NCI-H226 (cell line): ENCODE results near the gene TMEM60.
"Not testable (repeated sequence)": the region's sequence is repeated elsewhere in the genome, so short reads cannot be mapped to it uniquely, and the experiment has no call there.

Source experiments
- DNase-seq: peaks from one replicate; pipeline ENCODE4 v3.0.0-alpha.2; 2015

The TMEM60 gene

DNA sequence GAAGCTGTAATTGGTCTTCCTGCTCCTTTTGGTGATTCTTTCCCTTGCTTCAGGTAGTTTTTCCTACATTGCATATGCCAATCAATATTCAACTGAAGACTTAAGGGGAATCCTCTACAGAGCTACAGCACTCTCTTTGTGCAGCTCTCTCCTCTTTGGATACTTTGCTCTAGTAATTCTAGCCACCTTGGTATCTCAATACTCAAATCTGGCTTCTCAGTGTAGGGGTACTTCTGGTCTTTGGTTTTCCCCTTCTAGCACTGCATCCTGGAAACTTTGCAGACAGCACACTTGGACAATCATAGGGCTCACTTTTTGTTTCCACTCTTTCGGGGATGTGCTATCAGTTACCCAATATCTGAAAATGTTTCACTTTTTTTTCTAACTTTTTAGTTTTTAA lies 10.3 kb upstream of the TMEM60 start:
- DNase-seq, result no peak

DNA sequence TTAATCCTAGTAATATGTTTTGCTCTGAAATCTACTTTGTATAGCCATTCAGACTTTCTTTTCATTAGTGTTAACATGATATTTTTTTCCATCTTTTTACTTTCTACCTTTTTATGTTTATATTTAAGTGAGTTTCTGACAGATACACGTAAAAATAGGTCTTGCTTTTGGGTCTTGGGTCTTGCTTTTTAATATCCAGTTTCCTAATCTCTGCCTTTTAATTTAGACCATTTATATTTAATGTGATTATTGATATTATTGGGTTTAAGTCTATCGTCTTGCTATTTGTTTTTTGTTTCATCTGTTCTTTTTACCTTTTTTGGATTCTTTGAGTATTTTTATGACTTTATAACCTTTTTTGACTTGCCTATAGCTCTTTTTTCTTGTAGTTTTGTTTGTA lies 8.2 kb upstream of the TMEM60 start:
- no peak for DNase-seq

DNA sequence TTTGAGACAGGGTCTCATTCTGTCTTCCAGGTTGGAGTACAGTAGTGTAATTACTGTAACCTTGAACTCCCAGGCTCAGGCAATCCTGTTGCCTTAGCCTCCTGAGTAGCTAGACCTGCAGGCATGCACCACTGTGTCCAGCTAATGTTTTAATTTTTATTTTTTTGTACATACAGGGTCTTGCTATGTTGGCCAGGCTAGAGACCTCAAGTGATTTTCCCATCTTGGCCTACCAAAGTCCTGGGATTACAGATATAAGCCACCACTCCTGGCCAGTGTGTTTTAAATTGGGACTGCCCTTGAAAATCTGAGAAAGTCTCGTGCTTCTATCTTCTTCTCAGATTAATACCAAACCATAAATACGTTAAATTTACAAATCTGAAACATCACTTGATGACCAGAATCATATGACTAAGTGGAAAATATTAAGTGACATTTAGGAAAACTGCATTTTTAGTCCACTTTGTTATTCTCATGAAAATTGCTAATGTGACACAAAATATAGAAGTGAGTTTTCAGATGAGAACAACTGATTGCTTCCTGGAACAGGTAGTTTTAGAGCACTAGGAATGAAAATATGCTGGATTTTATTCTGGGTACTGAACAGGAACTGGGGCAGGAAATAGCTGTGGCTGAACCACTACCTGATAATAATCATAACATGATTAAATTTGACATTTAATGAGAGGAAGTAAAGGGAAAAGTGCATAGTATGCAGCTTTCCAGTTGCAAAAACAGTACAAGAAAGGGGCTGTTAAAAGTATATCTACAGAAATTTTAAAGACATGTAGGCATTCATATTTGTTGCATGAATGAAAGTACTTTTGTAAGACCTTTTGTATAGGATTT lies 4.5 kb upstream of the TMEM60 start:
- no peak for DNase-seq

DNA sequence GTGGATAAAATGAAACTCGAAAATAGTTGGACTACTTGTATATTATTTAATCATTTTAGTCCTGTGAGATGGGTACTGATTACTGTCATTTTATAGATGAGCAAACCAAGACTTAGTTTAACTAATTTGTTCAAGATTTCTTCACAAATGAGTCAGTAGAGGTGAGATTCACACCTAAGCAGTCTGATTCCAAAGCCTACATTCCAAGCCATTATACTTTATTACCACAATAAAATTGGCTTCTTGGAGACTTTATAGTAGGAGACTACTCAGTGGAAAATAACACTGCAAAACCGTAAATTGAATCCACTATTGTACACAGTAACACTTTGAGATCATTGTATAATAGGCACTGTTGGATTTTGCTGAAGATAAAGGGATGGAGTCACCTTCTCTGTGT lies 2.5 kb upstream of the TMEM60 start:
- DNase-seq, result no peak

DNA sequence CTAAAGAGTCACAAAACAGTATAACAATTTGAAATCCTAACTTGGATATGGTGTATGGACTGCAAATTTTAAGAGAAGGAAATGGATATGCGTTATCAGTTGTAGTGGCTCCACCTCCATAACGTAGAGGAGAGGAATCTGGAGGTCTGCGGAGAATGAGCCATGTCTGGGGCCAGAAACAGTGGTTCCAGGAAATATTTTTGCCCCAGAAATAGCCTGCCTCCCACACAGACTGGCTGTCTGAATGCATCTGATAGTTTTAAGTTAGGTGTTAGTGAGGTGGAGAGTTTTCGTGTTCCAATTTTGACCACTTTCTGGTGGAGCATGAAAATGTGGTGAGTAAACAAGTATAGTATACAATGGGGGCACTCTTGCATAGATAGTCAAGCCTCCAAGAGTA lies 1.9 kb upstream of the TMEM60 start:
- peak; percentile 87 for DNase-seq

DNA sequence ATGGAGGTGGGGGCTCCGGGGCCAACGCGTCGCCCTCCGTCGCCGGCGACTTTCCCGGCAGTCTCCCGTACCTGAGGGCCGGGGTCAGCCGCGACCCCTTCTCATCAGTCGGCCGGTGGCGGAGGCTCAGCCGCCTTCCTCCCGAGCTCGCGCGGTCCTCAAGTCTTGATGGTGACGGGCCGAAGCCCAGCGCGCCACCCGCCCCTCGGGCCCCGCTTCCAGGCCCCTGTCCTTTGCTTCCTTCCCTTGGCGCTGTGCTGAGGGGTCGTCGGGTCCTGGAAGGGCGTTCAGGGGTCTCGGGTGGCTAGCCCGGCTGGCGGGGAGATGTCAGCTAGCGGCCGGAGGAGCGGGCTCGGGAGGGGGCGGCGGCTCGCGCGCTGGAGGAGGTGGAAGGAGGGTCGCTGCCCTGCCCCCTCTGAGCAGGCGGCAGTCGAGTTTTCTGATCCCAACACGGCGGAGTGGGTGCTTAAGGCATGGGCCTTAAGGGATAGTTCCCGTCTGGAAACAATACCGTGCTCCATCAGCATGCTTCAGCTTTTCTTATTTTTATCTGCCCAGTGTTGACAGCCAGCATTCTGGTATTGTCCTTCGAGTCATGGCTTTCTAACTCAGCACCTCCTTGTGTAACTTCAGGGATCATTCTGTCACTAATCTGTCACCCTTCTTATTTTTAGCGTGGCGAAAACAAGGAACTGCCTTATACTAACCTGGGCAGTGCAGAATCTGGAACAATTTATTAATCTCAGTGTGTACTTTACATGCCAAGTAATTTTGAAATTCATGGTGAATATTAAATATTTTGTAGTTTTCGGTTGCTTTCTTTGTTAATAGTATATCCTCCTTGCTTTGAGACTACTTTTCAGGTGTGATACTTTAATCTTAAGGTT lies 1.1 kb upstream of the TMEM60 start:
- no peak for DNase-seq

DNA sequence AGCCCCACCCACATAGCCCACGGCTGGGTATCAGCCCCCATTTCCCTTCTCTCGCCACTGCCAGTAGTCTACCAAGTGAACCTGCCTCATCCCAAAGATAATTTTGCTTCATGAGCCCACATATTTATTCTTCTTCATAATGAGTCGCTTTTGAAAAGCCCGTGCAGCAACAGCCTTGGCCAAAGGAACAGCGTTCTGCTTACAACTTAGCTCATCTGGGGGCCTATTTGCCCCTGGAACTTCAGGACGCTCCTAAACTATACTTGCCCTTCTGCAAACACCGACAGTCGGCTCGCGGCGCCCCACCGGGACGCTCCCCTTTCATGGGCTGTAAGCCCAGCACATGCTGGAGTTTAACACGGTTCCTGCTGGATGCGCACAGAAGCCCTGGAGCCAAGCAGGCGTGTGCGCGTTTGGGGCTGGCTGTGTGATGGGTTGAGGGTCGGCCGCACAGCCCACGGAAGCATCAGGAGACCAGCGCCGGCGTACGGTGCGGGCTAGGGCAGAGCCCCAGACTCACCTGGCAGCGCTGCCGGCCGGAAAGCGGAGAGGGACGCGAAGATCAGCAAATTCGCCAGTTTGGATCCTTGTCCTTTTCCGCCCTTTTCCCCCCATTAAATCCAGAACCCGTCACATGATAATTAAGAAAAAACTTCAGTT lies 370 bp downstream of the TMEM60 start:
- DNase-seq, result no peak

DNA sequence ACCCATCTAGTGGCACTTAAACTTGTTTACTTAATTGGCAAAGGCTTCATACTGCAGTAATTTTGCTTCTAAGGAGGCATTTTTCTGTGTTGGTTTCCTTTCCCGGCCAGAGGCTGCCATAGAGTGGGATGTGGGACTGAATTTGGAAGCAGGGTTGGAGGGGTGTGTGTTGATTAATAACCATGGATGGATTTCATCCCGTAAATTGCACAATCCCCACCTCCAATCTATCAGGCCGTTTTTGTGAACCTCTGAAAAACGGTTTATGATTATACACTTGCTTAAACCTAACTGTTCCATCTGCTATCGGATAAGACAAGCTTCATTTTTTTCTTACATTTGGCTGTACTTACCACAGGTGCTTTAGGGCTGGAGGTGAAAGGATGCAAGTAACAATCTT lies 1.3 kb downstream of the TMEM60 start:
- no peak for DNase-seq

DNA sequence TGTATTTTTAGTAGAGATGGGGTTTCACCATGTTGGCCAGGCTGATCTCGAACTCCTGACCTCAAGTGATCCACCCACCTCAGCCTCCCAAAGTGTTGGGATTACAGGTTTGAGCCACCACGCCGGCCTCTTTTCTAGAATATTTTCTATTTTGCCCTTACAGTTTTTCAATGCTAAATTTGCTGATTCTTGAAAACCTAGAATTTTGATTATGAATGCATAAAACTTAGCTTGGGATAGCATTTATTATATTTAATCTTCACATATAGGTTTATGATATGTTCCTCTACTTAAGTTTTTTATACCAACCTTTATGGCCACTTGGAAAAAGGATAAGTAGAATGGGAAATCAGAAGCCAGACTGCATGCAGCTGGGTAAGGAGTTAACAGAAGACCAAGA lies 2.1 kb downstream of the TMEM60 start:
- no peak for DNase-seq

DNA sequence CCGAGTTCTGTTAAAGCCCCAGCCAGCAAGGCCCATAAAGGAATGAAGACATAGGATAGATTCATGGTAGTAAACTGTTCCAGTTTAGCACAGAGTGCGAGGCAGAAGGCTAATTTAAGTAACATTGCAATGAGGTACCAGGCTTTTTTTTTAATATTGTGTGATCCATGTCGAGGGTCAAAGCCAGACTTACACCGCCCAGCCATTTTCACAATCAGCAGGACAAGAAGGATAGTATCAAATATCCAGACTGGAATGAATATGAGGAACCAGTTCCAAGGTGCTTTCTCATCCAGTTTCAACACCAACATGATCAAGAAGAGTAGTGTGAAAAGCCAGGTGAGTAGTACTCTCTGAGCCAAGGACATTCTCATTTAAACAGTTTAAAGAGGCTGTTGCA lies 4.2 kb downstream of the TMEM60 start:
- DNase-seq, result no peak

DNA sequence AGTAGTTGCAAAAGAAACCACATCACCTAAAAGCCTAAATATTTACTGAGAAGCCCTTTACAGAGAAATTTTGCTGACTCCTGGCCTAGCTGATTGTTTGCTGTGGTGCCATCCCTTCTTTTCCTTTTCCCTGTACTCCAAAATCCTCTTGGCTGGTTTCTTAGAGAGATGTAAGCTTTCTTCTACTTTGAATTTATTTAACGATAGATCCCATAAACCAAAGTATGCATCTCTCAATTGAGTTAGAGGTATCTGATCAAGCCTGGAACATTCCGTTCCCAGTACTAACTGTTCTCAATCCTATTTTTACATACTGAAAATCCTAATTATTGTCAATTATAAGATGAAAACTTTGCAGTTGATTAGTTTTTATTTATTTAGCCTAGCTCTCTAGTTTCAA lies 6.3 kb downstream of the TMEM60 start:
- DNase-seq, result no peak

DNA sequence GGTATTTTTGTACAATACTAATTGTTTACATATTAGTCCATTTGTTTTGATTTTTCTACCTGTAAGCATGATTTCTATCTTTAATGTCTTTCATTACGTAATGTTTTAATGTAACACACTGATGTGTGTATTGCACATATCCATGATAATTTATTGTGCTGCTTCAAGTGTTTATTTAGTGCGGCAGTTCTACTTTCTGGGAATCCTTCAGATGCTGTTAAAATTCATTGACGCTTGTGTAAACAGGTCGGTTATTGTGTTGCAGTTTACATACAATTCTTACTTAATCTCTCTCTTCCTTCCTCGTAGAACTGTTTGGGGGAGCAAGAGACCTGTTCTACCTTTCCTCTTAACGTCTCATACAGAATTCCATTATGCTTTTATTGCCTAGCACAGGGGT lies 6.9 kb downstream of the TMEM60 start:
- no peak for DNase-seq

DNA sequence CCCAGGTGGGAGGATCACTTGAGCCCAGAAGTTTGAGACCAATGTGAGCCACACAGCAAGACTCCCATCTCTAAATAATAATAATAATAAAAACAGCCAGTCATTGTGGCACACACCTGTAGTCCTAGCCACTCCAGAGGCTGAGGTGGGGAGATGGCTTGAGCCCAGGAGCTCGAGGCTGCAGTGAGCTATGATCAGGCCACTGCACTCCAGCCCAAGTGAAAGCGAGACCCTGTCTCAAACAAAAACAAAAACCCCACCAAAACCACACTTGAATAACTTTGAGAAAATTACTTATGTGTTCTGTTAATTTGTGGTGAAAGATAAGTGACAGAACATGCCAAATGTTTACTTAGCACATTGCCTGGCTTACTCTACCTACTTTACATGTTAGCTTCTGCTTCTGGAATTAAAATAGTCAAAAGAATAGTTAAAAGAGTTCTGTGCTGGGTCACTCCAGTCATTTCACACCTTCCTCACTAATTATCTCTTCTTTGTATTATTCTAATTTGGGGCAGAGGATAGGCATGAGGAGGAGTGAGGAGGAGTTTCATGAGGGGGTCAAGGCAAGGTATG lies 9.8 kb downstream of the TMEM60 start:
- no peak for DNase-seq

DNA sequence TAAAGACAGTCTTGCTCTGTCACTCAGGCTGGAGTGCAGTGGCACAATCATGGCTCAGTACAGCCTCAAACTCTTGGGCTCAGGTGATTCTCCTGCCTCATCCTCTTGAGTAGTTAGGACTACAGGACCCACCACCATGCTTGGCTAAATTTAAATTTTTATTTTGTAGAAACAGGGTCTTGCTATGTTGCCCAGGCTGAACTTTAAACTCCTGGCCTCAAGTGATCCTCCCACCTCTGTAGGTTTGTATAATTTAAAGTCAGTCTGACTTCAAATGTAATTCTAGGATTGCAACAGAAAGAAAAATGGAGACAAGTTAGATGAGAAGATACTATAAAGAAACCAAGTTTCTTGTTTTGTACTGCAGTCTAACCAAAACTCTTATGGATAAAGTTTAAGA lies 11.5 kb downstream of the TMEM60 start:
- DNase-seq, result no peak

DNA sequence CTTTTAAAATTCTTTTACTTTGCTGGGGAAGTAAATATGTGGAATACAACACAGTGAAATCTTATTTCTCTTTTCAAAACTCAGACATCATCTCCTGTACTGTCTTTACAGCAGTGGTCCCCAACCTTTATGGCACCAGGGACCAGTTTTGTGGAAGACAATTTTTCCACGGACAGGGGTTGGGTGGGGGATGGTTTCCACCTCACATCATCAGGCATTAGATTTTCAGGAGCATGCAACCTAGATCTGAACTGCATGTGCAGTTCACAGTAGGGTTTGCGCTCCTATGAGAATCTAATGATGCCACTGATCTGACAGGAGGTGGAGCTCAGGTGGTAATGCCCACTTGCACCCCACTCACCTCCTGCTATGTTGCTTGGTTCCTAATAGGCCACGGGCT lies 12.2 kb downstream of the TMEM60 start:
- DNase-seq, result no peak

DNA sequence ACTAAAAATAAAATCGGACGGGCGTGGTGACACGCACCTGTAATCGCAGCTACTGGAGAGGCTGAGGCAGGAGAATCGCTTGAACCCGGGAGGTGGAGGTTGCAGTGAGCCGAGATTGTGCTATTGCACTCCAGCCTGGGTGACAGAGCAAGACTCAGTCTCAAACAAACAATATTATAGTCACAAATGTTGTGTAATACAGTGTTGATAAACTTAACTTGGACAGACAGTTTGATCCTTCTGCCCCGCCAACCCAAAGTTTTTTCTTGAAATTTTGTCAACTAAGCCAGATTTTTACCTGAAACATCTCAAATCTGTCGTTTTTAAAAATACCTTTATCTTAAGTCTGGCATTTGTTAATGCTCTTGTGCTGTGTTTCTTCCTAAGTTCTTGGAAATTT lies 13.8 kb downstream of the TMEM60 start:
- not testable (repeated sequence) for DNase-seq

DNA sequence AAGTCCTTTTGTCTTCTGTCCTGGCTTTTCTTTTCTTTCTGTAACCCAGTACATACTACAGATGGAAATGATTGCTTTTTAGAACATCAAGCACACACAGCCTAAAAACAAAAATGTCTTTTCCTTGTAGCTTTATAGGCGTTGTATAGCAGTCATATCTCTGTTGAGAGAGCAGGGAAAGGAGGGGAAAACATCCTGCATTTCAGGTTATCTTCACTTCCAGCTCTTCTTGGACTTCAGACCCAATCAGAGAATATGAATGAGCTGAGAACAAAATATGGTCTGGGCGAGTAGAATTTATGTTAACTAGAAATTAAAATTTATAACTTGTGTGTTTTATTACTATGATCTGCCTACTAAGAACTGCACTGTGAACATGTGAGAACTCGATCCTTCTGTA lies 14.7 kb downstream of the TMEM60 start:
- no peak for DNase-seq

DNA sequence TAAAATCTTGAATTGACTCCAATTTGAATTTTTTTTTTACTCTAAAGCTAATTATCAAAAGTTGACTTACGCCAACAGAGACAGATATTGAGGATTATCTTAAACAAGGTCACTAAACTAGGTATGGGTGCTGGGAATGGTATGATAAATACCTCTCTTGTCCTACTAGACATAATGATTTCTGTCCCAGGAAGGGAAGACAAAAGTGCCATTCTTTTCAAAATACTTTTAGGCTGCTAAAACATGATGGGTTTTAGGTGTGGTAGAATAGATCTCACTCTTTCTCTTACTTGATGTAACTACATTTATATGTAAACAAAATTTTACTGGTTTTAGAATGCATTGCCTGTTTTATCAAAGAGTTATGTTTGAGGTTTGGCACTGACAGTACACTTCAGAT lies 15.1 kb downstream of the TMEM60 start:
- DNase-seq, result no peak

DNA sequence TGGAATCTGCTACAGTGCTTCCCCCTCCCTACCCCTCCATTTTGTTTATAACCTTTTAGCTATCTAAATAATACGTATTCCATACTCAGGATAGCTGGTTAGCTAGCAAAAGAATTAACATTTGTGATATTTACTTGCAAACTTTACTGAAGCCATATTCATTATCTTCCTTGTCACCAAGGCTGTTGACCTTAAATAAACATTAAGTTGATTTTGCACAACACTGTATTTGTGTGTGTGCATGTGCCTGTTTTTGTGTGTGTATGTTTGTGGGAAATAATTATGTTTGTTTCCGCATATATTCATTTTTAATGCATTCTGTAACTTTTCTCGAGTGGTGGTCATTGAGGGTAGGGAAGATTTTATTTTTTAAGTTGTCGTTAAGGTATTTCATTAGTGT lies 15.9 kb downstream of the TMEM60 start:
- DNase-seq, result no peak

DNA sequence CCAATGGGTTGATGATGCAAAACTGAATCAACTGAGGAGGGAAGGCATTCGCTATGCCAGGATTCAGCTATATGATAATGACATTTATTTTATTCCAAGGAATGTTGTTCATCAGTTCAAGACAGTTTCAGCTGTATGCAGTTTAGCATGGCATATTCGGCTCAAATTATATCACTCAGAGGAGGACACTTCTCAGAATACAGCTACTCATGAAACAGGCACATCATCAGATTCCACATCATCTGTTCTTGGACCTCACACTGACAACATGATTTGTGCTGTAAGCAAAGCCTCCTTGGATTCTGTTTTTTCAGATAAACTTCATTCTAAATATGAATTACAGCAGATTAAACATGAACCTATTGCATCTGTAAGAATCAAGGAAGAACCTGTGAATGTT lies 19.7 kb downstream of the TMEM60 start:
- DNase-seq, result no peak

DNA sequence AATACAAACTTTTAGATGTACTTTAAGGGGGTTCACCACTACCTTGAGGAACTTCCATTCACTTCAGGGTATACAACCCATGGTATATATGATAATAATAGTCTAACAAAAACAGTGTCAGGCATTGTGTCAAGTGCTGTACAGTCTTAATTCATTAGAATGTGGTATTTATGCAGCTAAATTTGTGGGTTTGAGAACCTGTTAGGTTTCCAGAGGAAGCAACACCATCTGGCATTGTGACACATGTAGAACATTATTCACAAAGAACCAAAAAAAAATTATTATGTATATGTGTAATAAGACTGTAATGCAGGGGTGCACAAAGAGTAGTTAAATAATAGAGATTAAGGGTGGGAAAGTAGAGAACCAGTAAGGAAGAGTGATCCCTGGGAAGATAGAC lies 26.3 kb downstream of the TMEM60 start:
- DNase-seq, result no peak

DNA sequence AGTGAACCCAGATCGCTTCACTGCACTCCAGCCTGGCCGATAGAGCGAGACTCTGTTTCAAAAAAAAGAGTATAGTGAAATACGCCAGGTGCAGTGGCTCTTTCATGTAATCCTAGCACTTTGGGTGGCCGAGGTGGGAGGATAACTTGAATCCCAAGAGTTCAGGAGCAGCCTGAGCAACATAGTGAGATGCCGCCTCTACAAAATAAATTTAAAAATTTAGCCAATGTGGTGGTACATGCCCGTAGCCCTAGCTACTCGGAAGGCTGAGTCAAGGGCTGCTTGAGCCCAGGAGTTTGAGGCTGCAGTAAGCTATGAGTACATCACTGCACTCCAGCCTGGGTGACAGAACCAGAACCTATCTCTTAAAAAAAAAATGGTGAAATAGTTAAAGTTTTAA lies 27.9 kb downstream of the TMEM60 start:
- no peak for DNase-seq
